HepG2 (cell line): ENCODE results near the gene GRIA3. TPM values are rescaled to one million over a fixed set of nuclear protein-coding genes. Genes with fewer than 3 reads are reported as not detected.

Experiments used
- ATAC-seq: fragments of 200-7000 bp; cut with Tn5 transposase; 3 replicates; pipeline ENCODE4 v1.9.1; 2020; ENCODE audit warnings: mild to moderate bottlenecking, moderate library complexity
- BruUV-seq: library from RNA; stranded (reverse); fragments of 400-500 nt; replicated peaks from 2 replicates; lab custom pipeline; 2021; lab: Mats Ljungman, UMichigan
- CTCF ChIA-PET: fragments of 300-600 bp; formaldehyde crosslinking; extraction: SDS; loops from one replicate; lab custom pipeline; 2021; ENCODE audit warnings: low total read pairs, inconsistent platforms, low intra/inter-chr PET ratio; lab: Yijun Ruan, JAX
- POLR2A ChIA-PET: fragments of 350-600 bp; sonication (Branson Sonifier 250); formaldehyde crosslinking; loops from one replicate; lab custom pipeline; 2020; ENCODE audit warnings: antibody characterized with exemption, inconsistent platforms; lab: Yijun Ruan, JAX
- DNase-seq: peaks from one replicate; pipeline ENCODE4 v3.0.0-alpha.2; 2015; ENCODE audit warnings: low spot score
- FAIRE-seq: peaks from 3 replicates; lab custom pipeline; 2011; peaks lifted over from hg19 to GRCh38; lab: Jason Lieb, UNC
- H2AFZ ChIP-seq: one replicate; pipeline ENCODE4 v1.6.1; 2011; ENCODE audit warnings: low read length, inconsistent platforms
- H3K27ac ChIP-seq: fragments of 300-600 bp; 3 replicates; pipeline ENCODE4 v1.8.0; 2011; ENCODE audit warnings: mixed run types, mild to moderate bottlenecking, mixed read lengths, low read length, inconsistent platforms; ENCODE audit not compliant: insufficient read depth; ENCODE audit errors: extremely low read length
- H3K27me3 ChIP-seq, 2 experiments: fragments of 200-600 bp in 1 of 2; 2 replicates in 1 of 2; 3 replicates in 1 of 2; pipeline versions ENCODE4 v1.6.0 to v1.8.0; 2011; ENCODE audit warnings: low read length in 2 of 2, mild to moderate bottlenecking in 2 of 2, moderate library complexity in 2 of 2, inconsistent platforms in 1 of 2; ENCODE audit not compliant: insufficient read depth in 2 of 2, control insufficient read depth in 1 of 2
- H3K36me3 ChIP-seq, 2 experiments: fragments of 200-600 bp in 1 of 2; replicated peaks in 1 of 2; 2 replicates in 1 of 2; 3 replicates in 1 of 2; pipeline versions ENCODE4 v1.5.1 to v1.8.0; 2011; ENCODE audit warnings: low read length in 2 of 2, inconsistent platforms in 1 of 2; ENCODE audit not compliant: insufficient read depth in 2 of 2, control insufficient read depth in 1 of 2
- H3K4me1 ChIP-seq: 2 replicates; pipeline ENCODE4 v1.5.1; 2012; ENCODE audit warnings: low read length, inconsistent platforms; ENCODE audit not compliant: insufficient read depth
- H3K4me2 ChIP-seq: 2 replicates; pipeline ENCODE4 v1.6.0; 2011; ENCODE audit warnings: low read depth, low read length, inconsistent platforms
- H3K4me3 ChIP-seq, 3 experiments: fragments of 200-600 bp in 1 of 3; sonication (generic), shearing (Covaris generic) in 1 of 3; replicated peaks in 1 of 3; 2 replicates each; pipeline ENCODE4 v1.5.1; 2011 to 2016; ENCODE audit warnings: low read length in 3 of 3, inconsistent platforms in 2 of 3, low read depth in 2 of 3, mild to moderate bottlenecking in 2 of 3, control low read depth in 1 of 3, mixed read lengths in 1 of 3; ENCODE audit not compliant: insufficient read depth in 1 of 3
- H3K79me2 ChIP-seq: one replicate; pipeline ENCODE4 v1.6.1; 2011; ENCODE audit warnings: low read length, inconsistent platforms; ENCODE audit not compliant: insufficient read depth
- H3K9ac ChIP-seq: 2 replicates; pipeline ENCODE4 v1.6.0; 2011; ENCODE audit warnings: mild to moderate bottlenecking, low read depth, low read length, inconsistent platforms; ENCODE audit not compliant: insufficient read depth
- H3K9me3 ChIP-seq: 2 replicates; pipeline ENCODE4 v1.5.1; 2012; ENCODE audit warnings: mild to moderate bottlenecking, low read length
- H4K20me1 ChIP-seq: 2 replicates; pipeline ENCODE4 v1.6.0; 2011; ENCODE audit warnings: inconsistent platforms, mild to moderate bottlenecking, low read length, moderate library complexity; ENCODE audit not compliant: insufficient read depth
- ARID2 ChIP-seq: sonication (generic); formaldehyde crosslinking; IDR thresholded peaks from 2 replicates; pipeline ENCODE4 v1.8.1; 2022; ENCODE audit warnings: mild to moderate bottlenecking, missing genetic modification reagents, borderline replicate concordance
- CEBPB ChIP-seq: IDR thresholded peaks from 2 replicates; pipeline ENCODE4 v1.6.1; 2011; ENCODE audit warnings: low read depth, low read length, improper control_type of control experiment, borderline replicate concordance
- MED1 ChIP-seq: sonication (generic); formaldehyde crosslinking; IDR thresholded peaks from 2 replicates; pipeline ENCODE4 v1.4.0; 2020; ENCODE audit warnings: missing genetic modification reagents
- RARG ChIP-seq: sonication (generic); formaldehyde crosslinking; IDR thresholded peaks from 2 replicates; pipeline ENCODE4 v1.4.0; 2020; ENCODE audit warnings: low read depth, mild to moderate bottlenecking, missing genetic modification reagents
- REXO4 ChIP-seq: sonication (generic); formaldehyde crosslinking; IDR thresholded peaks from 2 replicates; pipeline ENCODE4 v1.8.0; 2022; ENCODE audit warnings: missing genetic modification reagents, mild to moderate bottlenecking, borderline replicate concordance
- WGBS: methylation state at CpG from one replicate; pipeline ENCODE4 v1.1.6; 2017; ENCODE audit warnings: low lambda C conversion rate; 5-methylcytosine and 5-hydroxymethylcytosine counted together
- in situ Hi-C: cut with HindIII; loops from 2 replicates; pipeline ENCODE4 v1.10.0; 2017; ENCODE audit warnings: low pct_unique_long_range_greater_than_20kb; ENCODE audit not compliant: extremely low pct_ligation_motif_present
- intact Hi-C: fragments of 100-400 bp; cut with micrococcal nuclease; formaldehyde crosslinking; loops from one replicate; pipeline ENCODE4 v1.10.0; 2022; ENCODE audit not compliant: unreplicated experiment
- polyA plus RNA-seq, 8 experiments: library from polyadenylated mRNA; depleted of rRNA in 3 of 8; stranded (reverse) in 7 of 8; unstranded in 1 of 8; fragments of >200 nt; fragmentation: Illumina TruSeq in 4 of 8; extraction: Trizol in 4 of 8; gene quantifications; 2 replicates each; pipeline versions ENCODE4 v1.2.1 to v1.2.3, GENCODE V29; 2011 to 2016; ENCODE audit warnings: low read depth in 4 of 8, missing spikeins in 1 of 8, mixed read lengths in 1 of 8; ENCODE audit not compliant: insufficient read depth in 1 of 8
- total RNA-seq, 5 experiments: library from RNA; depleted of rRNA; stranded (reverse); fragments of >200 nt; fragmentation: Illumina TruSeq; extraction: Trizol; gene quantifications; 2 replicates each; pipeline ENCODE4 v1.2.3, GENCODE V29; 2016; ENCODE audit warnings: low read depth in 1 of 5
- TF ChIP-seq, protein P1 (sequence below): sonication (generic); formaldehyde crosslinking; IDR thresholded peaks from 2 replicates; pipeline ENCODE4 v1.8.0; 2022; ENCODE audit warnings: missing genetic modification reagents, mild to moderate bottlenecking, moderate library complexity, borderline replicate concordance
- TF ChIP-seq, protein P2 (sequence below): sonication (generic); formaldehyde crosslinking; IDR thresholded peaks from 2 replicates; pipeline ENCODE4 v1.9.0; 2021; ENCODE audit warnings: mild to moderate bottlenecking, missing genetic modification reagents

Gene GRIA3
- total and polyA plus RNA-seq, 2 of the 13 experiments (the other 11 are each of a cell fraction or from before 2014, with no cell fraction given) = not detected

DNA sequence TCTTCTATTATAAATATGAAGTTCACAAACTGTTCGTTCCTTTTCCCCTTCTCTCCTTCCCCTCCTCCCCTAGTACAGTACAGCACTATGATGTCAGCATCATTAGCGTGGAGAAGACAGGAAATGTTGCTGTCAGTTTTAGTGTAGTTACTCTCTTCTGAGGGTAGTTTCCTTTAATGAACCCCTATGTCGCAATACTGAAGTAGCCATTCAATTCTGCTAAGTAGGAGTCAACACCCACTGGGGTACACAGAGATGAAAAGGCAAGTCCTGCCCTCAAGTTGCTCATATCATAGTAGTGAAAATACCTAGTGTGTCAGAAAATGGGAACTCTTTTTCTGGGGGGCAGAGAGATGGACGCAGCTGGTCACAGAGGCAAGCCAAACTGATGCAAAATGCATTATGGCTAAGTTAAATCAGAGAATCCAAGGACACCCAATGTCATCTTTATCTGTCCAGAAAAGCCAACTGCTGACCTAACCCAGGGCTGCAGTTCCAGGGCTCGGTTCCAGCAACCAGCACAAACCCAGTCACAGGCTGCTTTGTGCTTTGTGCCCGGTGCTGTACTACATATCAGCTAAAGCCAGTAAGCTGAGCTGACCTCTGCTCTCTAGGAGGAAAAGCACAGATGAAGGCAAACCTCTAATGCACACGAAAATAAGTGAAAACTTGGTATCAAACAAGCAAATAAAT, 31.5 kb downstream of the GRIA3 start:
- Histone ChIP-seq H4K20me1 (no peaks in the 10 kb centered on the region), H3K27ac (no peak overlapping the region), H3K9me3 (no peaks in the 10 kb centered on the region), H3K27me3 (no peaks in the 10 kb centered on the region), H3K4me2 (no peak overlapping the region), H3K36me3 (no peaks in the 10 kb centered on the region), H3K9ac (no peak overlapping the region), H3K4me1 (no peaks in the 10 kb centered on the region), H3K4me3 (no peak overlapping the region), H2AFZ (no peak overlapping the region), H3K79me2 (no peaks in the 10 kb centered on the region)
- DNase-seq (no peak), FAIRE-seq (no peak), ATAC-seq (no peak)
- BruUV-seq = no TSS peak
- in situ Hi-C loops (no loop called here), intact Hi-C loops (no loop called here)
- TF ChIP-seq ARID2 (CRISPR knock-in tag) (no peak), REXO4 (CRISPR knock-in tag) (no peak), MED1 (CRISPR knock-in tag) (no peak), CEBPB (peak; percentile 37; the same call in 1 of the 2 replicates), RARG (CRISPR knock-in tag) (no peak)
- TF ChIP-seq, protein P1, sequence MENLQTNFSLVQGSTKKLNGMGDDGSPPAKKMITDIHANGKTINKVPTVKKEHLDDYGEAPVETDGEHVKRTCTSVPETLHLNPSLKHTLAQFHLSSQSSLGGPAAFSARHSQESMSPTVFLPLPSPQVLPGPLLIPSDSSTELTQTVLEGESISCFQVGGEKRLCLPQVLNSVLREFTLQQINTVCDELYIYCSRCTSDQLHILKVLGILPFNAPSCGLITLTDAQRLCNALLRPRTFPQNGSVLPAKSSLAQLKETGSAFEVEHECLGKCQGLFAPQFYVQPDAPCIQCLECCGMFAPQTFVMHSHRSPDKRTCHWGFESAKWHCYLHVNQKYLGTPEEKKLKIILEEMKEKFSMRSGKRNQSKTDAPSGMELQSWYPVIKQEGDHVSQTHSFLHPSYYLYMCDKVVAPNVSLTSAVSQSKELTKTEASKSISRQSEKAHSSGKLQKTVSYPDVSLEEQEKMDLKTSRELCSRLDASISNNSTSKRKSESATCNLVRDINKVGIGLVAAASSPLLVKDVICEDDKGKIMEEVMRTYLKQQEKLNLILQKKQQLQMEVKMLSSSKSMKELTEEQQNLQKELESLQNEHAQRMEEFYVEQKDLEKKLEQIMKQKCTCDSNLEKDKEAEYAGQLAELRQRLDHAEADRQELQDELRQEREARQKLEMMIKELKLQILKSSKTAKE (CRISPR knock-in tag) = no peak
- TF ChIP-seq, protein P2, sequence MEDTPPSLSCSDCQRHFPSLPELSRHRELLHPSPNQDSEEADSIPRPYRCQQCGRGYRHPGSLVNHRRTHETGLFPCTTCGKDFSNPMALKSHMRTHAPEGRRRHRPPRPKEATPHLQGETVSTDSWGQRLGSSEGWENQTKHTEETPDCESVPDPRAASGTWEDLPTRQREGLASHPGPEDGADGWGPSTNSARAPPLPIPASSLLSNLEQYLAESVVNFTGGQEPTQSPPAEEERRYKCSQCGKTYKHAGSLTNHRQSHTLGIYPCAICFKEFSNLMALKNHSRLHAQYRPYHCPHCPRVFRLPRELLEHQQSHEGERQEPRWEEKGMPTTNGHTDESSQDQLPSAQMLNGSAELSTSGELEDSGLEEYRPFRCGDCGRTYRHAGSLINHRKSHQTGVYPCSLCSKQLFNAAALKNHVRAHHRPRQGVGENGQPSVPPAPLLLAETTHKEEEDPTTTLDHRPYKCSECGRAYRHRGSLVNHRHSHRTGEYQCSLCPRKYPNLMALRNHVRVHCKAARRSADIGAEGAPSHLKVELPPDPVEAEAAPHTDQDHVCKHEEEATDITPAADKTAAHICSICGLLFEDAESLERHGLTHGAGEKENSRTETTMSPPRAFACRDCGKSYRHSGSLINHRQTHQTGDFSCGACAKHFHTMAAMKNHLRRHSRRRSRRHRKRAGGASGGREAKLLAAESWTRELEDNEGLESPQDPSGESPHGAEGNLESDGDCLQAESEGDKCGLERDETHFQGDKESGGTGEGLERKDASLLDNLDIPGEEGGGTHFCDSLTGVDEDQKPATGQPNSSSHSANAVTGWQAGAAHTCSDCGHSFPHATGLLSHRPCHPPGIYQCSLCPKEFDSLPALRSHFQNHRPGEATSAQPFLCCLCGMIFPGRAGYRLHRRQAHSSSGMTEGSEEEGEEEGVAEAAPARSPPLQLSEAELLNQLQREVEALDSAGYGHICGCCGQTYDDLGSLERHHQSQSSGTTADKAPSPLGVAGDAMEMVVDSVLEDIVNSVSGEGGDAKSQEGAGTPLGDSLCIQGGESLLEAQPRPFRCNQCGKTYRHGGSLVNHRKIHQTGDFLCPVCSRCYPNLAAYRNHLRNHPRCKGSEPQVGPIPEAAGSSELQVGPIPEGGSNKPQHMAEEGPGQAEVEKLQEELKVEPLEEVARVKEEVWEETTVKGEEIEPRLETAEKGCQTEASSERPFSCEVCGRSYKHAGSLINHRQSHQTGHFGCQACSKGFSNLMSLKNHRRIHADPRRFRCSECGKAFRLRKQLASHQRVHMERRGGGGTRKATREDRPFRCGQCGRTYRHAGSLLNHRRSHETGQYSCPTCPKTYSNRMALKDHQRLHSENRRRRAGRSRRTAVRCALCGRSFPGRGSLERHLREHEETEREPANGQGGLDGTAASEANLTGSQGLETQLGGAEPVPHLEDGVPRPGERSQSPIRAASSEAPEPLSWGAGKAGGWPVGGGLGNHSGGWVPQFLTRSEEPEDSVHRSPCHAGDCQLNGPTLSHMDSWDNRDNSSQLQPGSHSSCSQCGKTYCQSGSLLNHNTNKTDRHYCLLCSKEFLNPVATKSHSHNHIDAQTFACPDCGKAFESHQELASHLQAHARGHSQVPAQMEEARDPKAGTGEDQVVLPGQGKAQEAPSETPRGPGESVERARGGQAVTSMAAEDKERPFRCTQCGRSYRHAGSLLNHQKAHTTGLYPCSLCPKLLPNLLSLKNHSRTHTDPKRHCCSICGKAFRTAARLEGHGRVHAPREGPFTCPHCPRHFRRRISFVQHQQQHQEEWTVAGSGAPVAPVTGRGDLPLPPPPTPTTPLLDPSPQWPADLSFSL = no peak
- ChIA-PET POLR2A (no interaction called here), CTCF (no interaction called here)
- WGBS = 0% methylated on average over 6 of the region's 7 CpGs
